Peyer's patch (tissue), 4 donors: ENCODE data around the gene FBH1. TPM values are rescaled to one million over a fixed set of nuclear protein-coding genes. Genes with fewer than 3 reads are reported as not detected.

Source experiments
- DNase-seq, 3 donors: peaks; one replicate each; pipeline ENCODE4 v3.0.0-alpha.2; 2017 to 2019
- H3K27ac ChIP-seq, 4 donors: fragments of 200-600 bp; sonication (generic); one replicate each; pipeline ENCODE4 v1.5.1; 2016 to 2019
- H3K27me3 ChIP-seq, 2 donors: fragments of 200-600 bp; sonication (generic); one replicate each; pipeline ENCODE4 v1.5.1; 2019
- H3K36me3 ChIP-seq, 3 donors: fragments of 200-600 bp; sonication (generic); one replicate each; pipeline ENCODE4 v1.5.1; 2016 to 2019
- H3K4me1 ChIP-seq, 4 donors: fragments of 200-600 bp; sonication (generic); one replicate each; pipeline ENCODE4 v1.5.1; 2016 to 2019
- H3K4me3 ChIP-seq, 4 donors: fragments of 200-600 bp; sonication (generic); 1 replicate in 3 of 4; 2 replicates in 1 of 4; pipeline ENCODE4 v1.5.1; 2016 to 2019; ENCODE audit warnings: mild to moderate bottlenecking in 1 of 4
- H3K9me3 ChIP-seq, 4 donors: fragments of 200-600 bp; sonication (generic); one replicate each; pipeline ENCODE4 v1.5.1; 2016 to 2019; ENCODE audit warnings: mild to moderate bottlenecking in 1 of 4
- CTCF ChIP-seq, 6 experiments: fragments of 450-650 bp in 4 of 6; fragments of 200-600 bp in 2 of 6; sonication (generic) in 1 of 6; IDR thresholded peaks; one replicate each; pipeline ENCODE4 v1.5.1; 2017 to 2019; ENCODE audit warnings: antibody characterized with exemption in 6 of 6, mild to moderate bottlenecking in 3 of 6, moderate library complexity in 1 of 6
- POLR2A ChIP-seq, 2 donors: fragments of 450-650 bp; IDR thresholded peaks; one replicate each; pipeline ENCODE4 v1.5.1; 2017; ENCODE audit warnings: antibody characterized with exemption in 2 of 2, mild to moderate bottlenecking in 2 of 2, moderate library complexity in 2 of 2
- total RNA-seq, 4 donors: library from RNA; depleted of rRNA; stranded (reverse); fragments of >200 nt; gene quantifications; one replicate each; pipeline ENCODE4 v1.1.0, GENCODE V29; 2016

Gene FBH1
- total RNA-seq, 4 donors from 2014 or later = 101 to 169 (median 138) TPM

GRCh38 chr10:5892007-5892406, 2.0 kb downstream of the FBH1 start:
- Histone ChIP-seq H3K9me3 (no peaks in the 10 kb centered on the region), H3K27me3 (no peaks in the 10 kb centered on the region), H3K27ac (no peak overlapping the region), H3K4me1 (peaks cover 0 to 37% (median 12%) of the 10 kb centered on the region in 4 donors), H3K36me3 (peaks cover 0 to 22% (median 0%) of the 10 kb centered on the region in 3 donors), H3K4me3 (no peak overlapping the region)
- TF ChIP-seq POLR2A (IDR thresholded peaks at IDR 0.05) = no peak
- no peak for TF ChIP-seq CTCF (IDR thresholded peaks at IDR 0.05)
- peak in 1 of 3 donors; percentile 19 for DNase-seq

GRCh38 chr10:5893321-5893720, 3.3 kb downstream of the FBH1 start:
- H3K27ac ChIP-seq = no peak overlapping the region
- H3K4me3 ChIP-seq = no peak overlapping the region
- no peaks in the 10 kb centered on the region for H3K9me3 ChIP-seq
- peaks cover 0 to 25% (median 0%) of the 10 kb centered on the region in 3 donors for H3K36me3 ChIP-seq
- no peaks in the 10 kb centered on the region for H3K27me3 ChIP-seq
- TF ChIP-seq CTCF (IDR thresholded peaks at IDR 0.05) = no peak
- no peak for TF ChIP-seq POLR2A (IDR thresholded peaks at IDR 0.05)
- DNase-seq = no peak
- peaks cover 0 to 25% (median 11%) of the 10 kb centered on the region in 4 donors for H3K4me1 ChIP-seq

GRCh38 chr10:5894403-5894802, 4.4 kb downstream of the FBH1 start:
- TF ChIP-seq CTCF (IDR thresholded peaks at IDR 0.05) = no peak
- no peak for TF ChIP-seq POLR2A (IDR thresholded peaks at IDR 0.05)
- DNase-seq = no peak
- H3K9me3 ChIP-seq = no peaks in the 10 kb centered on the region
- H3K4me1 ChIP-seq = peaks cover 0 to 19% (median 9%) of the 10 kb centered on the region in 4 donors
- H3K36me3 ChIP-seq = peaks cover 0 to 25% (median 0%) of the 10 kb centered on the region in 3 donors
- H3K27ac ChIP-seq = no peak overlapping the region
- no peak overlapping the region for H3K4me3 ChIP-seq
- no peaks in the 10 kb centered on the region for H3K27me3 ChIP-seq

- TF ChIP-seq POLR2A (IDR thresholded peaks at IDR 0.05) = no peak
- TF ChIP-seq CTCF (IDR thresholded peaks at IDR 0.05) = no peak
- no peak for DNase-seq
- peaks cover 0 to 25% (median 0%) of the 10 kb centered on the region in 3 donors for H3K36me3 ChIP-seq
- H3K27me3 ChIP-seq = no peaks in the 10 kb centered on the region
- H3K27ac ChIP-seq = peak overlapping the region in 1 of 4 donors; percentile 70
- H3K9me3 ChIP-seq = no peaks in the 10 kb centered on the region
- no peak overlapping the region for H3K4me3 ChIP-seq
- H3K4me1 ChIP-seq = peaks cover 0 to 19% (median 9%) of the 10 kb centered on the region in 4 donors
Measured at GRCh38 chr10:5894873-5895272, 4.8 kb downstream of the FBH1 start.

GRCh38 chr10:5895365-5895764, 5.3 kb downstream of the FBH1 start:
- H3K9me3 ChIP-seq = no peaks in the 10 kb centered on the region
- H3K36me3 ChIP-seq = peaks cover 0 to 25% (median 0%) of the 10 kb centered on the region in 3 donors
- H3K27ac ChIP-seq = peak overlapping the region in 2 of 4 donors; percentile 67 to 70
- no peaks in the 10 kb centered on the region for H3K27me3 ChIP-seq
- peaks cover 0 to 19% (median 9%) of the 10 kb centered on the region in 4 donors for H3K4me1 ChIP-seq
- TF ChIP-seq CTCF (IDR thresholded peaks at IDR 0.05) = no peak
- TF ChIP-seq POLR2A (IDR thresholded peaks at IDR 0.05) = no peak
- no peak overlapping the region for H3K4me3 ChIP-seq
- DNase-seq = no peak

- no peak for TF ChIP-seq POLR2A (IDR thresholded peaks at IDR 0.05)
- TF ChIP-seq CTCF (IDR thresholded peaks at IDR 0.05) = no peak
- Histone ChIP-seq H3K4me3 (no peak overlapping the region), H3K27ac (peak overlapping the region in 3 of 4 donors; percentile 4 to 70 (median 67)), H3K36me3 (peaks cover 0 to 25% (median 0%) of the 10 kb centered on the region in 3 donors), H3K27me3 (no peaks in the 10 kb centered on the region), H3K9me3 (no peaks in the 10 kb centered on the region), H3K4me1 (peaks cover 0 to 17% (median 8%) of the 10 kb centered on the region in 4 donors)
- DNase-seq = peak in 1 of 3 donors; percentile 33
Measured at GRCh38 chr10:5895804-5896203, 5.8 kb downstream of the FBH1 start.
